ENCODE results near the gene SH3BP2. TPM values are rescaled to one million over a fixed set of nuclear protein-coding genes. Genes with fewer than 3 reads are reported as not detected.

SH3BP2 gene
- polyA plus RNA-seq, 1 donor = 45.9 TPM

- DNase-seq = no peak
- Histone ChIP-seq H3K4me1 (ENCODE audit: control insufficient read depth, insufficient read depth, low read length) (no peaks in the 10 kb centered on the region), H3K27me3 (ENCODE audit: control insufficient read depth, insufficient read depth, low read length) (no peaks in the 10 kb centered on the region), H3K27ac (ENCODE audit: low read length) (no peak overlapping the region), H3K36me3 (ENCODE audit: control insufficient read depth, insufficient read depth, low read length) (peaks cover 75% of the 10 kb centered on the region), H3K4me3 (ENCODE audit: low read length) (no peak overlapping the region), H3K9me3 (ENCODE audit: control insufficient read depth, low read depth, low read length) (no peaks in the 10 kb centered on the region)
- no CpG with 5 or more reads among the region's 24 CpGs for WGBS (ENCODE audit: insufficient coverage, low lambda C conversion rate)
Measured at GRCh38 chr4:2824329-2824835, 31.5 kb downstream of the SH3BP2 start.

GRCh38 chr4:2824836-2825381 lies 32.0 kb downstream of the SH3BP2 start:
- no CpG with 5 or more reads among the region's 17 CpGs for WGBS (ENCODE audit: insufficient coverage, low lambda C conversion rate)
- H3K27me3 ChIP-seq (ENCODE audit: control insufficient read depth, insufficient read depth, low read length) = no peaks in the 10 kb centered on the region
- no peaks in the 10 kb centered on the region for H3K9me3 ChIP-seq (ENCODE audit: control insufficient read depth, low read depth, low read length)
- H3K27ac ChIP-seq (ENCODE audit: low read length) = no peak overlapping the region
- no peak overlapping the region for H3K4me3 ChIP-seq (ENCODE audit: low read length)
- no peak for DNase-seq
- no peaks in the 10 kb centered on the region for H3K4me1 ChIP-seq (ENCODE audit: control insufficient read depth, insufficient read depth, low read length)
- H3K36me3 ChIP-seq (ENCODE audit: control insufficient read depth, insufficient read depth, low read length) = peaks cover 80% of the 10 kb centered on the region

GRCh38 chr4:2825740-2826139 lies 32.9 kb downstream of the SH3BP2 start:
- no peak overlapping the region for H3K4me3 ChIP-seq (ENCODE audit: low read length)
- no peaks in the 10 kb centered on the region for H3K9me3 ChIP-seq (ENCODE audit: control insufficient read depth, low read depth, low read length)
- H3K4me1 ChIP-seq (ENCODE audit: control insufficient read depth, insufficient read depth, low read length) = no peaks in the 10 kb centered on the region
- no peak overlapping the region for H3K27ac ChIP-seq (ENCODE audit: low read length)
- no peaks in the 10 kb centered on the region for H3K27me3 ChIP-seq (ENCODE audit: control insufficient read depth, insufficient read depth, low read length)
- no peak for DNase-seq
- no CpG with 5 or more reads among the region's 13 CpGs for WGBS (ENCODE audit: insufficient coverage, low lambda C conversion rate)
- H3K36me3 ChIP-seq (ENCODE audit: control insufficient read depth, insufficient read depth, low read length) = peaks cover 83% of the 10 kb centered on the region

- H3K36me3 ChIP-seq (ENCODE audit: control insufficient read depth, insufficient read depth, low read length) = peaks cover 89% of the 10 kb centered on the region
- H3K9me3 ChIP-seq (ENCODE audit: control insufficient read depth, low read depth, low read length) = no peaks in the 10 kb centered on the region
- H3K4me1 ChIP-seq (ENCODE audit: control insufficient read depth, insufficient read depth, low read length) = no peaks in the 10 kb centered on the region
- no peak overlapping the region for H3K27ac ChIP-seq (ENCODE audit: low read length)
- no peaks in the 10 kb centered on the region for H3K27me3 ChIP-seq (ENCODE audit: control insufficient read depth, insufficient read depth, low read length)
- no CpG with 5 or more reads among the region's 31 CpGs for WGBS (ENCODE audit: insufficient coverage, low lambda C conversion rate)
- no peak for DNase-seq
- H3K4me3 ChIP-seq (ENCODE audit: low read length) = no peak overlapping the region
Measured at GRCh38 chr4:2827071-2827873, 34.4 kb downstream of the SH3BP2 start.

- Histone ChIP-seq H3K36me3 (ENCODE audit: control insufficient read depth, insufficient read depth, low read length) (peaks cover 88% of the 10 kb centered on the region), H3K27ac (ENCODE audit: low read length) (no peak overlapping the region), H3K4me3 (ENCODE audit: low read length) (no peak overlapping the region), H3K9me3 (ENCODE audit: control insufficient read depth, low read depth, low read length) (no peaks in the 10 kb centered on the region), H3K27me3 (ENCODE audit: control insufficient read depth, insufficient read depth, low read length) (no peaks in the 10 kb centered on the region), H3K4me1 (ENCODE audit: control insufficient read depth, insufficient read depth, low read length) (no peaks in the 10 kb centered on the region)
- 50% methylated on average over 1 of the region's 24 CpGs for WGBS (ENCODE audit: insufficient coverage, low lambda C conversion rate)
- DNase-seq = no peak
Measured at GRCh38 chr4:2827874-2828751, 35.2 kb downstream of the SH3BP2 start.

- Histone ChIP-seq H3K27ac (ENCODE audit: low read length) (no peak overlapping the region), H3K4me1 (ENCODE audit: control insufficient read depth, insufficient read depth, low read length) (no peaks in the 10 kb centered on the region), H3K4me3 (ENCODE audit: low read length) (no peak overlapping the region), H3K27me3 (ENCODE audit: control insufficient read depth, insufficient read depth, low read length) (no peaks in the 10 kb centered on the region), H3K36me3 (ENCODE audit: control insufficient read depth, insufficient read depth, low read length) (peaks cover 88% of the 10 kb centered on the region), H3K9me3 (ENCODE audit: control insufficient read depth, low read depth, low read length) (no peaks in the 10 kb centered on the region)
- WGBS (ENCODE audit: insufficient coverage, low lambda C conversion rate) = no CpG with 5 or more reads among the region's 17 CpGs
- no peak for DNase-seq
Measured at GRCh38 chr4:2828758-2829181, 35.9 kb downstream of the SH3BP2 start.

- Histone ChIP-seq H3K27ac (ENCODE audit: low read length) (no peak overlapping the region), H3K27me3 (ENCODE audit: control insufficient read depth, insufficient read depth, low read length) (no peaks in the 10 kb centered on the region), H3K4me1 (ENCODE audit: control insufficient read depth, insufficient read depth, low read length) (no peaks in the 10 kb centered on the region), H3K4me3 (ENCODE audit: low read length) (no peak overlapping the region), H3K9me3 (ENCODE audit: control insufficient read depth, low read depth, low read length) (no peaks in the 10 kb centered on the region), H3K36me3 (ENCODE audit: control insufficient read depth, insufficient read depth, low read length) (peaks cover 88% of the 10 kb centered on the region)
- no peak for DNase-seq
- no CpG with 5 or more reads among the region's 18 CpGs for WGBS (ENCODE audit: insufficient coverage, low lambda C conversion rate)
Measured at GRCh38 chr4:2829321-2829932, 36.5 kb downstream of the SH3BP2 start.

GRCh38 chr4:2829933-2830451 lies 37.1 kb downstream of the SH3BP2 start:
- Histone ChIP-seq H3K27ac (ENCODE audit: low read length) (no peak overlapping the region), H3K4me1 (ENCODE audit: control insufficient read depth, insufficient read depth, low read length) (no peaks in the 10 kb centered on the region), H3K27me3 (ENCODE audit: control insufficient read depth, insufficient read depth, low read length) (no peaks in the 10 kb centered on the region), H3K9me3 (ENCODE audit: control insufficient read depth, low read depth, low read length) (no peaks in the 10 kb centered on the region), H3K4me3 (ENCODE audit: low read length) (no peak overlapping the region), H3K36me3 (ENCODE audit: control insufficient read depth, insufficient read depth, low read length) (peaks cover 88% of the 10 kb centered on the region)
- WGBS (ENCODE audit: insufficient coverage, low lambda C conversion rate) = 100% methylated on average over 1 of the region's 19 CpGs
- DNase-seq = no peak

- Histone ChIP-seq H3K4me1 (ENCODE audit: control insufficient read depth, insufficient read depth, low read length) (no peaks in the 10 kb centered on the region), H3K36me3 (ENCODE audit: control insufficient read depth, insufficient read depth, low read length) (peaks cover 81% of the 10 kb centered on the region)
- DNase-seq = no peak
Measured at GRCh38 chr4:2830632-2831610, 38.0 kb downstream of the SH3BP2 start.

More at GRCh38 chr4:2830632-2831610, 38.0 kb downstream of the SH3BP2 start:
- Histone ChIP-seq H3K4me3 (ENCODE audit: low read length) (no peak overlapping the region), H3K27me3 (ENCODE audit: control insufficient read depth, insufficient read depth, low read length) (no peaks in the 10 kb centered on the region), H3K9me3 (ENCODE audit: control insufficient read depth, low read depth, low read length) (no peaks in the 10 kb centered on the region), H3K27ac (ENCODE audit: low read length) (no peak overlapping the region)
- no CpG with 5 or more reads among the region's 37 CpGs for WGBS (ENCODE audit: insufficient coverage, low lambda C conversion rate)

All from large intestine (tissue), 3 donors.